Type B pancreatic cell (in vitro differentiated cells): Measurements from ENCODE around the gene ACTN1. TPM values are rescaled to one million over a fixed set of nuclear protein-coding genes. Genes with fewer than 3 reads are reported as not detected.

Experiments
- DNase-seq: peaks from one replicate; pipeline ENCODE4 v3.0.0; 2021; ENCODE audit warnings: mixed read lengths; ENCODE audit not compliant: unreplicated experiment; ENCODE audit errors: extremely low spot score
- H3K27ac Mint-ChIP-seq: 2 replicates; pipeline ENCODE4 v1.8.0; 2021; ENCODE audit warnings: mild to moderate bottlenecking, mixed read lengths
- H3K27me3 Mint-ChIP-seq: 2 replicates; pipeline ENCODE4 v1.8.0; 2021; ENCODE audit warnings: mixed read lengths
- H3K36me3 Mint-ChIP-seq: 2 replicates; pipeline ENCODE4 v1.8.0; 2021; ENCODE audit warnings: mixed read lengths
- H3K4me1 Mint-ChIP-seq: one replicate; pipeline ENCODE4 v1.8.0; 2021; ENCODE audit warnings: mixed read lengths; ENCODE audit not compliant: unreplicated experiment
- H3K4me3 Mint-ChIP-seq: 2 replicates; pipeline ENCODE4 v1.8.0; 2021; ENCODE audit warnings: mild to moderate bottlenecking, mixed read lengths
- H3K9me3 Mint-ChIP-seq: 2 replicates; pipeline ENCODE4 v1.8.0; 2021; ENCODE audit warnings: mixed read lengths
- total RNA-seq: library from RNA; stranded (reverse); gene quantifications from 2 replicates; pipeline ENCODE4 v1.2.1, GENCODE V29; 2021; ENCODE audit warnings: low replicate concordance
- TF ChIP-seq, protein P1 (sequence below): fragments of 200-600 bp; sonication (generic); conservative IDR thresholded peaks from 2 replicates; pipeline ENCODE4 v1.5.0; 2021; ENCODE audit warnings: antibody characterized with exemption, mild to moderate bottlenecking

ACTN1 gene
- total RNA-seq, 1 donor from 2014 or later = 176 TPM

DNA sequence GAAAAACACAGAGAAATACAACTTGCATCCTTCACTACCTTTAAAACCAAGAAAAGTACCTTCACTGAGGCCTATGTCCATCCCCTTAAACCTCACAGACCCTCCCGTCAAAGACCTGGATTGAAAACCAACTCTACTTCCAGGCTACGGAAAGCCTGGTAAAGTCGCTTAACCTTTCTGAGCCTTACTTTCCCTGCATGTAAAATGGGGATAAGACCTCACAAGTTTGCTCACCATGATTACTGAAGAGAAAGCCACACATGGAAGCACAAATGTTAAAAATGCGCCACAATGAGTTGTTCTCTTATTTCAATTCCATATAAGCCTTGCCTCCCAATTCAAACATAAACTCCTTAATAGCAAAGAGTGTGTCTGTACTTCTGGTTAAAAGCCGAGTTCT, 8.4 kb downstream of the ACTN1 start:
- TF ChIP-seq, protein P1, sequence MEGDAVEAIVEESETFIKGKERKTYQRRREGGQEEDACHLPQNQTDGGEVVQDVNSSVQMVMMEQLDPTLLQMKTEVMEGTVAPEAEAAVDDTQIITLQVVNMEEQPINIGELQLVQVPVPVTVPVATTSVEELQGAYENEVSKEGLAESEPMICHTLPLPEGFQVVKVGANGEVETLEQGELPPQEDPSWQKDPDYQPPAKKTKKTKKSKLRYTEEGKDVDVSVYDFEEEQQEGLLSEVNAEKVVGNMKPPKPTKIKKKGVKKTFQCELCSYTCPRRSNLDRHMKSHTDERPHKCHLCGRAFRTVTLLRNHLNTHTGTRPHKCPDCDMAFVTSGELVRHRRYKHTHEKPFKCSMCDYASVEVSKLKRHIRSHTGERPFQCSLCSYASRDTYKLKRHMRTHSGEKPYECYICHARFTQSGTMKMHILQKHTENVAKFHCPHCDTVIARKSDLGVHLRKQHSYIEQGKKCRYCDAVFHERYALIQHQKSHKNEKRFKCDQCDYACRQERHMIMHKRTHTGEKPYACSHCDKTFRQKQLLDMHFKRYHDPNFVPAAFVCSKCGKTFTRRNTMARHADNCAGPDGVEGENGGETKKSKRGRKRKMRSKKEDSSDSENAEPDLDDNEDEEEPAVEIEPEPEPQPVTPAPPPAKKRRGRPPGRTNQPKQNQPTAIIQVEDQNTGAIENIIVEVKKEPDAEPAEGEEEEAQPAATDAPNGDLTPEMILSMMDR = no peak
- DNase-seq = no peak
- H3K36me3 Mint-ChIP-seq = peaks cover 25% of the 10 kb centered on the region
- peak overlapping the region; percentile 66 for H3K27ac Mint-ChIP-seq
- H3K9me3 Mint-ChIP-seq = no peaks in the 10 kb centered on the region
- peaks cover 74% of the 10 kb centered on the region for H3K4me1 Mint-ChIP-seq
- no peaks in the 10 kb centered on the region for H3K27me3 Mint-ChIP-seq
- H3K4me3 Mint-ChIP-seq = no peak overlapping the region

DNA sequence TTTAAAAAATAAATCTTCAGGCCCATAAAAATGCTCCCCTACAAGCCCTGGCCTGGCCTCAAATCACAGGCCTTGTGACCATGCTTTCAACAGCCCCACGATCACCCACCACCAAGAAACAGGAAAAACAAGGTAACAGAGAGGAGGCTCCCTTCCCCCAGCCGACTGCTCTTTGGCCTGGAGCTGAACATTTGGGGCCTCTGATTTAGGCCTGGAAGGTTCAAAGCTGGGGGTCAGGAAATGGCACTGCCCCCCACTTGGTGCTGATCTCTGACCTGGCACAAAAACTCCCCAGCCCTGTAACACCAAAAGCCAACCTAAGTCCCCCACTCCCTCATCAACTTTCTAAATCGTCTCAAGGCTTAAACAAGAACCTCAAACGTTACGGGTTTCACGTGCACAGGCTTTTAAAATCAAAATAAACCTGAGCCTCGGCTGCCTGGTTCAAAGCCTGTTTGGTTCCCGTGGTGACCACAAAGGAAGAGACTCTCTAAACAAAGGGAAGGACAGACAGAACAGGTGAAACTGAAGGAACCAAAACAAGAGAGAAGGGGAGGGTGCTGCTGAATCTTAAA, 9.0 kb downstream of the ACTN1 start:
- TF ChIP-seq, protein P1 = no peak
- no peak for DNase-seq
- peaks cover 74% of the 10 kb centered on the region for H3K4me1 Mint-ChIP-seq

GRCh38 chr14:68969278-68970033, 9.6 kb downstream of the ACTN1 start:
- Mint-ChIP-seq H3K27me3 (no peaks in the 10 kb centered on the region), H3K36me3 (peaks cover 21% of the 10 kb centered on the region), H3K27ac (peak overlapping the region; percentile 66), H3K4me3 (peak overlapping the region; percentile 49), H3K9me3 (no peaks in the 10 kb centered on the region), H3K4me1 (peaks cover 73% of the 10 kb centered on the region)
- TF ChIP-seq, protein P1 = no peak
- no peak for DNase-seq

More for the DNA sequence above, 9.0 kb downstream of the ACTN1 start:
- Mint-ChIP-seq H3K4me3 (peak overlapping the region; percentile 49), H3K9me3 (no peaks in the 10 kb centered on the region), H3K27me3 (no peaks in the 10 kb centered on the region), H3K27ac (peak overlapping the region; percentile 66), H3K36me3 (peaks cover 26% of the 10 kb centered on the region)

GRCh38 chr14:68968721-68969120, 10.4 kb downstream of the ACTN1 start:
- H3K4me1 Mint-ChIP-seq = peaks cover 72% of the 10 kb centered on the region
- TF ChIP-seq, protein P1 = no peak
- H3K36me3 Mint-ChIP-seq = peaks cover 19% of the 10 kb centered on the region
- no peaks in the 10 kb centered on the region for H3K27me3 Mint-ChIP-seq
- H3K9me3 Mint-ChIP-seq = no peaks in the 10 kb centered on the region
- H3K4me3 Mint-ChIP-seq = peak overlapping the region; percentile 2
- no peak for DNase-seq
- H3K27ac Mint-ChIP-seq = peak overlapping the region; percentile 51

- peaks cover 16% of the 10 kb centered on the region for H3K36me3 Mint-ChIP-seq
- H3K27me3 Mint-ChIP-seq = no peaks in the 10 kb centered on the region
- peaks cover 79% of the 10 kb centered on the region for H3K4me1 Mint-ChIP-seq
- peak overlapping the region; percentile 66 for H3K27ac Mint-ChIP-seq
- no peaks in the 10 kb centered on the region for H3K9me3 Mint-ChIP-seq
- no peak for DNase-seq
- TF ChIP-seq, protein P1 = no peak
- H3K4me3 Mint-ChIP-seq = peak overlapping the region; percentile 31
Measured at GRCh38 chr14:68968051-68968450, 11.1 kb downstream of the ACTN1 start.
